ENCODE measurements around the gene CMIP.

The CMIP gene

DNA sequence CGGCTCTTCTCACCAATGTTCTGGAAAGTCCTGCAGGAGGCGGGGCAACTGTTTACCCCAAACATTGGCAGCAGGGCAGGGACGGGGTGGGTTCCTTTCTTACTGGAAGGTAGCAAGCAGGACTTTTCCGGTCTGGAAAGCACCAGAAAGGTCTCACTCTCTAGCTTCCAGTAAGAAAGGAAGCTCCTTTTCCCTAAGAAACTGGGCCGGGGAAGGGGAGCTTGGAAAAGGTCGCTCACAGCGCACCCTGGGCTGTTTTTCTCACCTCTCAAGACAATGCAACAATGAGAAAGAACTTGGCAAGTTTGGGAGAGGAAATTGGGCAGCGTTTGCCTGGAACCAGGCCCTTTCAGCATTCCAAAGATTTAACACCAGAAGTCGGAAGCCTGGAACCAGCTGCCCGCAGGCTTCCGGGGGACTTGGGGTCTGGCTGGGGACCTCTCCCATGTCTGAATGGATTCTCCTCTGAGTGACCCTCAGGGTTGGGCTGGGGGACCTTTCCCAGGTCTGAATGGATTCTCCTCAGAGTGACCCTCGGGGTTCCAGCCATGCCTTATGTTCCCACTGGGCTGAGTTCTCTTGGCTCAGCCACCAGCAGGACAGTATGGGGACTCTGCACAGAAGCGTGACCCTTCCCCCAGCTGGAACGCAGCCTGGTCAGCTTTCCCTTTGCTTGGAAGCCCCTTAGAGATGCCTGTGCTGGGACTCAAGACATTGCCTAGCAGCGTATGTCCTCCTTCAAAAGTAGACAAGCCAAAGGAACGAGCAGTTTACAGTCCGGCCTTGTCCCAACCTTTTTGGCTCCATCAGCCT lies 167.9 kb downstream of the CMIP start:
- no peak for DNase-seq

DNA sequence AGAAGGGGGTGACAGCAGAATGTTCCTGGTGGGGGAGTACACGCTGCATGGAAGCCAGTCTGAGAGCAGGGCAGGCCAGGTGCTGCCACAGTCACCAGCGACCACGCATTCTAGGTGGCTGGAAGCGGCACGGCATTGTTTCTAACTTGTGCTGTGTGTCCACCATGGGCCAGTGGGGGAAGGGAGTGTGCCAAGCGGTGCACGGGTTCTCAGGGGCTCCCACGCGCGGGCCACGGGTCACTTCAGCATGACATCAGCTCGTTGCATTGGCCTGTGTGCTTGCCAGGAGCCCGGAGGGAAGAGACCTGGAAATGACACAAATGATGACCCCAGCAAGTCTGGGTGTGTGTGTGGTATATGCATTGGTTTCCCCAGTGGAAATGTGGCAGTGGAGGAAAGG lies 169.6 kb downstream of the CMIP start:
- DNase-seq = no peak

DNA sequence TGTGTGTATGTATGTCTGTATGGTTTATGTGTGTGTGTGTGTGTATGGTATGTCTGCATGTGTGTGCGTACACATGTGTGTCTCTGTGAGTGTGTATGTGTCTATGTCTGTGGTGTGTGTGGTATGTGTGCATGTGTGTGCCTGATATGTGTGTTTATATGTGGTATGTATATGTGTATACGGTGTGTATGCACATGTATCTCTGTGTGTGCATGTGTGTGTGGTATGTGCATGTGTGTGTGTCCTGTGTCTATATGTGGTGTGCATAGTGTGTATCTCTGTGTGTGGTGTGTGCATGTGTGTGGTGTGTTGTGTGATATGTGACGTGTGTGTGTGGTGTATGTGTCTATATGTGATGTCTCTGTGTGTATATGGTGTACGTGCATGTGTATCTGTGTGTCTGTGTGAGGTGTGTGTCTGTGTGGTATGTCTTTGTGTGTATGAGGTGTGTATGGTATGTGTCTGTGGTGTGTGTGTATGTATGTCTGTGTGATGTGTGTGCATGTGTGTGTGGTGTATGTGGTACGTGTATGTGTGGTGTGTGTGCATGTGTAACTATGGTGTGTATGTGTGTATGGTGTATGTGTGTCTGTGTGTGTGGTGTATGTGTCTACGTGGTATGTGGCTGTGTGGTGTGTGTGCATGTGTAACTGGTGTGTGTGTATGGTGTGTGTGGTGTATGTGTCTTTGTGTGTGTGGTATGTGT lies 170.2 kb downstream of the CMIP start:
- no peak for DNase-seq

- DNase-seq = no peak
Measured at GRCh38 chr16:81615411-81615810, 170.8 kb downstream of the CMIP start.

- no peak for DNase-seq
Measured at GRCh38 chr16:81615833-81616232, 171.2 kb downstream of the CMIP start.

DNA sequence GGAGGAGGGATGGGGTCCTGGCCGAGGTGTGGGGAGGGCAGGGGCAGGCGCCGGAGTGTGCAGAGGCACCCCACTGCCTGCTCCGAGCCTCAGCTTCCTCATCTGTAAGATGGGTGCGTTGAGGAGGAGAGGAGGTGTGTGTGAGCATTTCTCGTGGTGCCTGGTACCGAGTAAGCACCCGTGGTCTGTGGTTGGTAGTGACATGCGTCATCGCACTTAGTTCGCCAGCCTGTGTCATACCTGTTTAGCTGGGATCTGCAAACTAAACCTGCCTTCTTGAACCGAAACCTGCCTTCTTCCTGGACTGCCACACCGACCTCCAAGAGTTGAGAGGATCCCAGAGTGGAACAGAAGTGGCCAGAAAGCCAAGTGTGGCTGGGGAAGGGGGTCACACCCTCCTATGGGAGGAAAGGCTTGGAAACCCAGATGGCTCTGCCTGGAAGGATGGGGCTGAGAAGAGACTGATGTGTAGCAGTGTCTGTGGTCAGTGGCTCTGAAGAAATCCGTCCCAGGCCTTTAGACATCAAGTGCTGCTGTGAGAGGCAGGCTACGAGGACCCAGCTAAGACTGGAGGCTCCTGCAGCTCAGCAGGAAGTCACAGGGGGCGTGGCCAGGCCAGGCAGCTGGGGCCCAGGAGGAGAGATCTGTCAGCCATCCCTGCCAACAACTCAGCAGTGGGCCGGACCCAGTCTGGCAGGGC lies 171.9 kb downstream of the CMIP start:
- DNase-seq = no peak

DNA sequence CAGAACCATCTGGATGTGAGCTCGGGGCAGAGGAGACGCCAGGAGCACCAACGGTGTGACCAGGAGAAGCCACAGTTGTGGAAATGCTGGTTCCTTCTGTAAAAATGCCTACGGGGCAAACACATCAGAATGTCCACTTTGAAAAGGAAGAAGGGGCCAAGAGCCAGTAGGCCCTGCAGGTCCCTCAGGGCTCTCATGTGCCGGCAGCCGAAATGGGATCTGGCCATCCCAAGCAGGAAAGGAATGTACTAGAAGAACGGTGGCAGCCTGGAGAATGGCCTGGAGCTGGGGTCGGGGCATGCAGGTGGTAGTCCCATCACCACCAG lies 172.4 kb downstream of the CMIP start:
- no peak for DNase-seq

- no peak for DNase-seq
Measured at GRCh38 chr16:81618187-81618586, 173.6 kb downstream of the CMIP start.

- no peak for DNase-seq
Measured at GRCh38 chr16:81618661-81619060, 174.1 kb downstream of the CMIP start.

GRCh38 chr16:81620029-81620428 lies 175.4 kb downstream of the CMIP start:
- no peak for DNase-seq

DNA sequence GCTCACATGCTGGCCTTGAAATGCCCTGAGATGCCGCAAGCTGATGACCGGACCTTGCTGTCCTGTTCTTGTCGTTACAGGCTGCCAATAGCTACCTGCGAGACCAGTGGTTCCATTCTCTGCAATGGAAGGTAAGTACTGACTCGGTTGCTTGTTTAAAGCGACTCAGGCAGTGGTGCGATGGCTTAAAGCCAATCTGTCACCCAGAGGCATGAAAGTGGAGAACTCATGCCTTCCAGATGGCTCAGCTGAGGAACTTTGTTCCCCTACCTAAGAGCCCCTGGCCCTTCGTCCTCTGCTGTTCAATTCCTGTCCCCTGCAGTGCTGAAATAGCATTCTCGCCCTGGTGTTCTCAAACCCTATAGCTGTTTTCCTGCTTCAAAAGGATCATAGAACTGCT lies 176.2 kb downstream of the CMIP start:
- no peak for DNase-seq

DNA sequence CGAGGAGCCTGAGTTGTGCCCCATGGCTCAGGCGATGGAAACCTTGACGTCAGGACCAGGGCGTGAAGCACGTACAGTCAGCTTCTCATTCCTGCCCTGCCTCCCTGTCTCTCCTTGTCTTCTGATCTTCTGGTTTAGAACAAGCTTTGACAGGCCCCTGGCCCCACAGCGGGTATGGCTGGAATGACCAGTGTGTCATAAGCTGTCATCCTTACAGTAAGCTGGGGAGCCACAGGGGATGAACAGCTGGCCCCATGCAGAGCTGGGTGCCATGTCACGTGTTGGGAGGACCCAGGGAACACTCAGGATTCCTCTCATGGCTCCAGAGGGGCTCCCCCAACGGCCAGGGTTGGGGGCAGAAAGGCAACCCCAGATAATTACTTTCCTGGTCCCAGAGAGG lies 176.9 kb downstream of the CMIP start:
- DNase-seq = no peak

- peak; percentile 25 for DNase-seq
Measured at GRCh38 chr16:81623365-81624102, 178.9 kb downstream of the CMIP start.

DNA sequence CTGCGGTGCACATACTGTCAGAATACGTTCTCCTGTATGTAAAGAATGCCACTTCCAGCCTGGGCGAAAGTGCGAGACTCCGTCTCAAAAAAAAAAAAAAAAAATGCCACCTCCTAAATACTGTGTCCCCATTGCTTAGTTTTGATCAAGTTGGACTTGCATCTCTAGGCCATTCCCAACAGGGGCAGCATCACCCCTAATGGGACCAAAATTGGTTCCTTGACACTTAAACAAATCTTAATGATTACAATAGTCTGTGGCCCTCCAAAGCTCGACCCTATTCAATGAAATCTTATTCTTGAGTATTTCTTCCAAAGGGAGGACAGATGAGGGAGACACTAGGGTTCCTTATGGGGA lies 179.8 kb downstream of the CMIP start:
- no peak for DNase-seq

DNA sequence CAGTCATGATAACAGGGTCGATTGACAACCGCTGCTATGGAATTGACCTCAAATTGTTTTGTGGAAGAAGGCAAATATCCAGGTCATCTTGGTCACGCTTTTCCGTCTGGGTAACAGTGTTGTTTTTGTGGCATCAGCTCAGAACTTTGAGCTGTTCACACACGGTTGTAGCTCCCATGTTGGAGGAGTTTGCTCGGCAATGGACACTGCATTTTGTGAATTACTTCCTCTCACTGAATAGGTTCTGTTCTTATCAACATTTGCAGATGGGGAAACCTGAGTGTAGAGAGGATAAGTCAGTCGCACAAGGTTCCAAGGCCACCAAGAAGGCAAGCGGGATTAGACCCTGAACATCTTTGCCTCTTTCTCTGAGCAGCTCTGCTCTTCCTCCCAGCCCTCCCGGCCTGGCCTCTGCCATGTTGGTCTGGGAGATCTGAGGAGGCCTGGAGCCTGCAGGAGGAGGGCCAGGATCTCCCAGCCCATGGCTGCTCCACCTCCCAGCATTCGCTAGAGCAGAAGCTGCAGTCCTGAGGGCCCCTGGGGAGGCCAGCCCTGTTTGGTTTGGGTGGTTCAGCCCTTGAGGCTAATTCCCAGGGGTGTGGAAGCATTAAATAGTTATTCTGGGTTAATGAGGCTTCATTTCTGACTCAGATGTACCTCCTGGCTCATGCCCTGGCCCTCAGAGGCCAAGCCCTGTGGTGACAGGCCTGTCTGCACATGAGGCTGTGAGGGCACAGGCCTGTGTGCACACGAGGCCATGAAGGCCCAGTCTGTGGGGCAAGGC lies 180.3 kb downstream of the CMIP start:
- peak; percentile 31 for DNase-seq

GRCh38 chr16:81625544-81626153 lies 181.0 kb downstream of the CMIP start:
- no peak for DNase-seq

DNA sequence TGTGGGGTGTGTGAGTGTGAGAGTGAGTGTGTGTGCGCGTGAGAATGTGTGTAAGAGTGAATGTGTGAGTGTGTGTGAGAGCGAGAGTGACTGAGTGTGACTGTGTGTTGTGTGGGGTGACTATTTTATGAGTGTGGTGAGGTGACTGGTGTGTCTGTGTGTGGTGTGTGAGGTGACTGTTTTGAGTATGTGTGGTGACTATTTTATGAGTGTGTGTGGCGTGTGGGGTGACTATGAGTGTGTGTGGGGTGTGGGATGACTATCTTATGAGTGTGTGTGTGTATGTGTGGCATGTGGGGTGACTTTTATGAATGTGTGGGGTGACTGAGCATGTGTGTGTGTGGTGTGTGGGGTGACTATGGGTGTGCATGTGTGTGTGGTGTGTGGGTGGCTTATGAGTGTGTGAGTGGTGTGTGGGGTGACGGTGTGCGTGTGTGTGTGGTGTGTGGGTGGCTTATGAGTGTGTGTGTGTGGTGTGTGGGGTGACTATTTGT lies 181.6 kb downstream of the CMIP start:
- DNase-seq = no peak

- DNase-seq = no peak
Measured at GRCh38 chr16:81627024-81627423, 182.4 kb downstream of the CMIP start.

DNA sequence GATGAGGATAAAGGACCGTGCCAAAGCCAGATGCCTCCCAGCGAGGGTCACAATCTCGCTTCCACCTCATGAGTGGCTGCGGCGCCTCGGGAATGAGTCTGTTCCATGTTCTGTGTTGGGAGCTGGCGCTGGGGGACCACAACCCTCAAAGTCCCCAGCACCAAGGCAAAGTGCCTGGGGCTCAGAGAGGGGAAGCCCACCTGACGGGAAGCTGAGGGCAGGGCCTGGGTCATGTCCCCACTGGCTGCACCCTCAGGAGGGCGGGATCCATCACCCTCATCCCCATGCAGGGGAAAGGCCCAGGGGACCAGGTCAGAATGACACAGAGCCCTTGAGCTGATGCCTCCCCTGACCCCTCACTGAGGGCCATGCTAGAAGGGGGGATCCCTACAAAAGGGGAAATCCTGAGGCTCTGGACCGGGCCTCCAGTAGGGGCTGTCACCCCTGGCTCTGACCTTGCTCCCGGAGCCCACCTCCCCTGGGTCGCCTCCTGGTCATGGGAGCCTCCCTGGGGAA lies 183.2 kb downstream of the CMIP start:
- no peak for DNase-seq

DNA sequence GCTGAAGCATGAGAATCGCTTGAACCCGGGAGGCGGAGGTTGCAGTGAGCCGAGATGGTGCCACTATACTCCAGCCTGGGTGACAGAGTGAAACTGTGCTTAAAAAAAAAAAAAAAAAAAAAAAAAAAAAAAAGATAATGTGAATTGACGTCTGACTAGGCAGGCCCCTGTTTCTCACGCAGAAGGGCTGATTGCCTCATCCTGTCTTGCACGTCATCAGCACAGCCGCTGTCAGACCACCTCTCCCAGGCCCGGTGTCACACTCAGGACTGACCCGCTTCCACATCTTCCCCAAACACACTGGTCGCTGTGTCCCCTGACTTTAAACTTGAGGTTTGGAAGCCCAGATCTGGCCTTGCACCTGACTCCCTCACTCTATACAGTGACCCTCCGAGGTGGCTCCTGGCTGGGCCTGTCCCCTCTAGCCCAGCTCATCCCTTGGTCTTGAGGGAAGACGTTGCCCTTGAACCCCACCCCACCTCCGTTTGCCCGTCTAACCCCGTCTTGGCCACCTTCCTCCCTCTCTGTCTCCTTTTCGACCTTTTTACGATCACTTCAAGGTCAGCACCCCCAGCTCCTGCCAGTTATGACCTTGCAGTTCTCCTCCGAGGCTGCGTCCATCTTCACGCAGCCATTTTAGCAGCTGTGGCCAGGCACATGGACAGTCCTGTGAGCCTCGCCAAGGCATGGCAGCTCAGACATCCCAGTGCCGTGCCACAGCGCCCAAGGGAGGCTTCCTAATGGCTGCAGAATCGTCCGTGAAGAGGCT lies 184.6 kb downstream of the CMIP start:
- DNase-seq = no peak
